Measurements from ENCODE around the gene SYTL2.
"Not testable (repeated sequence)": the region's sequence is repeated elsewhere in the genome, so short reads cannot be mapped to it uniquely, and the experiment has no call there.

Gene SYTL2, protein sequence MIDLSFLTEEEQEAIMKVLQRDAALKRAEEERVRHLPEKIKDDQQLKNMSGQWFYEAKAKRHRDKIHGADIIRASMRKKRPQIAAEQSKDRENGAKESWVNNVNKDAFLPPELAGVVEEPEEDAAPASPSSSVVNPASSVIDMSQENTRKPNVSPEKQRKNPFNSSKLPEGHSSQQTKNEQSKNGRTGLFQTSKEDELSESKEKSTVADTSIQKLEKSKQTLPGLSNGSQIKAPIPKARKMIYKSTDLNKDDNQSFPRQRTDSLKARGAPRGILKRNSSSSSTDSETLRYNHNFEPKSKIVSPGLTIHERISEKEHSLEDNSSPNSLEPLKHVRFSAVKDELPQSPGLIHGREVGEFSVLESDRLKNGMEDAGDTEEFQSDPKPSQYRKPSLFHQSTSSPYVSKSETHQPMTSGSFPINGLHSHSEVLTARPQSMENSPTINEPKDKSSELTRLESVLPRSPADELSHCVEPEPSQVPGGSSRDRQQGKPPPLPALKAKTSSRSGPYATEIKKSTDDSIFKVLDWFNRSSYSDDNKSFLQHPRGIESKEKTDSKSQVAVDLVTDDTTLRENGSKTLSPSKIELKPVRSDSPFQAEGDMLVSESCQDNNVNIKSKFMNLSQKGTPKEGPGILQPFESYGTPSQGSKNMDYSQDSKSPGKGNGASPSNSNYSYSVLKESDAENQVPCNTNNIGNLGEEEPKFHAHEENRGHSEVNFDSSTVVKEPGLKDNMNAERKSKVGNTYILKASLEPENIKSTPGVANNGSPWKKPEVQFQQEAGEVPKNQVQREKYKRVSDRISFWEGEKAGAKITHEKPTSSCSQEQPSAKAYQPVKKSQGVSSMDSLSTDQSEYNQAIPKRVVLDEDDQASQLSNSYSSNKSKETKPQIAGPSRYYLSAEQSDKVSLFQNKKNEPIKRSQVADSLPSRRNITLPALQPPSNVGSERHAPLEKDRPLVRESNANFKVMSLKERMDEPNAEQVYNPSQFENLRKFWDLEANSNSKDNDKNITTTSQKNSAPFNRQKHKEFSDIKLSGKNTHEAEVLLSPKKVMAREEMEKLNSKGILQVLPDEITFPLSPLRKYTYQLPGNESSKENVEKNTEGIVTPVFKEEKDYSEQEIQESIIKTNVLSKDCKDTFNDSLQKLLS (N-terminal part only)

DNA sequence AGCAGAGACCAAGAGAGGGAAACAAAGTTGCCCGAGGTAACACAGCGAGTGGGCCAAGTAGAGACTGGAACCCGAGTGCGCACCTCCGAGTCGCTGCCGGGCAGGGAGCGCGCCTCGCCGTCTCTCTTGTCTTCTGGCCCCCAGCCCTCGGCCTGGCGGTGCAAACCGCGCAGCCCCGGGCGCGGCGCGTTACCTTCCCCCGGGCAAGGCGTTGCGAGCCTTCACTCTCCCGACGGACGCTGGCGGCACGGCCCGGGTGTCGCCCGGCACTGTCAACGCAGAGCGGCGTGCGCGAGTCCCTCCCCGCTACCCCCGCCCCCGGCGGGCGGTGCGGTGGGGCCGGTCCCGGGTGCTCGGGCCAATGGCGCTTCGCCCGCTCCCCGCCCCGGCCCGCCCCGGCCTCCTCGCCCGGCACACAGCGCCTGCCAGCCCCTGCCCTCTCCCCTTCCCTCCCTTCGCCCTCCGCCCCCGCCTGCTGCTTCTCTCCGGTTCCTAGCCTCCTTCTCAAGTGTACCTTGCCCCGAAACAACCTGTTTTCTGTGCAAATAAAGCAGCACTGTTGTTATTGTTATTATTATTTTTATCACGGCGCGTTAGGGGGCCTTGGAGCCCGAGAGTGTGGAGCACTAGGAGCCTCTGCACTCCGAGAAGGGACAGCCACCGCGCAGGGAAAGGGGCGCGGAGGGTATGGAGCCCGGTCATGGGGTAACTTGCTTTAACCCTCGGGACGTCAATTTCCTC lies at the start of gene SYTL2:
Gene SYTL2, minus strand, starts transcription at position 271 of the 741 bp plus-strand sequence. CDS start 53,416 bp downstream, outside the sequence.
- no peak for DNase-seq

DNA sequence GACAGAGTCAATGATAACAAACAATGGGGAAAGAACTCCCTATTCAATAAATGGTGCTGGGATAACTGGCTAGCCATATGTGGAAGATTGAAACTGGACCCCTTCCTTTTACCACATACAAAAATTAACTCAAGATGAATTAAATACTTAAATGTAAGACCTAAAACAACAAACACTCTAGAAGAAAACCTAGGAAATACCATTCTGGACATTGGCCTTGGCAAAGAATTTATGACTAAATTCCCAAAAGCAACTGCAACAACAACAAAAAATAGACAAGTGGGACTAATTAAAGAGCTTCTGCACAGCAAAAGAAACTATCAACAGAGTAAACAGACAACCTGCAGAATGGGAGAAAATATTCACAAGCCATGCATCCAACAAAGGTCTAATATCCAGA lies 48.6 kb upstream of the SYTL2 start:
- DNase-seq, result not testable (repeated sequence)

DNA sequence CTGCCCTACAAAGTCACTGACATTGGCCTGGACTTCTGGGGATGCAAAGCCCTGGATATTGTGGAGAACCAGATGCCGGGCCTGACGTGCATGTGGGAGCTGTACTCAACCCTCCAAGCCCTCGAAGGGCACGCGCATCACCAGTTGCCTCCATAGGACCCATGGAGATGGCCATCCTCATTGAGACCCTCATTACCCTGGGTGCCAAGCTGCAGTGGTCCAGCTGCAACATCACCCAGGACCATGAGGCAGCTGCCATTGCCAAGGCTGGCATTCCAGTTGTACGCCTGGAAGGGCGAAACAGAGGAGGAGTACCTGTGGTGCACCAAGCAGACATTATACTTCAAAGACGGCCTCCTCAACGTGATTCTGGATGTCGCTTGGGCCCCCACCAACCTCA lies 46.2 kb upstream of the SYTL2 start:
- DNase-seq, result no peak

DNA sequence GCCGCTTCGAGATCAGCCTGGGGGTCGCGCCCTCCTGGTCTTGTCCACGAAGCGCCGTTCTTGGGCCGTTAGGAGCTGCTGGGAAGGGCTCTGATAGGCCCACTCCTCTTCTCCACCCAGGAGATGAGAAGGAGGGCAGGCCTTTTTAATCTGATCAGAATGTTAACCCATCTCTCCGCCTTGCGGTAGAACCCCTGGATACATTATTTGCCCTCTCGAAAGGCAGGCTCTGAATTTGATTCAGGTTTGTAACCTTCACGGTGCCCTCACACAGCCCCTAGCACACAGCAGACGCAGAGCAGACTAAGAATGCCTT lies 44.4 kb upstream of the SYTL2 start, which contains the start of gene CCDC83:
Gene CCDC83, plus strand, starts transcription at position 43 of the 316 bp plus-strand sequence. CDS start 9,741 bp downstream, outside the sequence.
- DNase-seq, result no peak

DNA sequence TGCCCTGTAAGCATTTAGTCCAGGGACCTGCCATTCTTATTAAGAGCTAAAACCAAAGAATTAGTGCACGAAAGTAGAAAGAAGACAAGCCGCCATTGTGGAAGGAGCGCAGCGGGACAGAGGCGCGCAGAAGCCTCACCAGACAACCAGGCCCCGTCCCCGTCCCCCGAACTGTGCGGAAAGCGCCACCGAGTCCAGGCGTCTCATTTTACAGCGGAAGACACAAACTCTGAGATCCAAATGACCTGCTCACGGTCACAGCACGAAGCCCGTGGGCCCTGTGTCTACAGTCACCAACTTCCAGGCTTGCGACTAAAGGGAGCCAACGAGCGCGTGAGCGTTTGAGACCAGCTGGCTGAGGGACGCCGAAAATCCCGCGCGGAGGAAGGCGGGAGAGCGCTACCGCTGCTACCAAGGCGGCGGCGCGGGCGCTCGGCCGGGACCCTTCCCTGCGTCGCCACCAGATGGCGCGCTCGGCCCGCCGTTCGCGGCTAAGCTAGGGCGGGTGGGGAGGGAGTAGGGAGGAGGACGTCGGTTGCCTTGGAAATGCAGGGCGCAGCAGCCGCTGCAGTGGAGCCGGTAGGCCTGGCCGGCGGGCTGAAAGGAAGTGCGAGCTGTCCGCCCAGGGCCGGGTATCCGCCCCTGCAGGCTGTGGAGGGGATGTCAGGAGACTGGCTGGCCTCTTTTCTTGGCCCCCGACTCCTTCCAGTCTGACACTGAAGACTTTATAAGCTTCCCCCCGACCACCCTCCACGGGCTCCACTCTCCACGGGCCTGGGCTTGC lies 43.8 kb upstream of the SYTL2 start:
- peak; percentile 63 for DNase-seq

DNA sequence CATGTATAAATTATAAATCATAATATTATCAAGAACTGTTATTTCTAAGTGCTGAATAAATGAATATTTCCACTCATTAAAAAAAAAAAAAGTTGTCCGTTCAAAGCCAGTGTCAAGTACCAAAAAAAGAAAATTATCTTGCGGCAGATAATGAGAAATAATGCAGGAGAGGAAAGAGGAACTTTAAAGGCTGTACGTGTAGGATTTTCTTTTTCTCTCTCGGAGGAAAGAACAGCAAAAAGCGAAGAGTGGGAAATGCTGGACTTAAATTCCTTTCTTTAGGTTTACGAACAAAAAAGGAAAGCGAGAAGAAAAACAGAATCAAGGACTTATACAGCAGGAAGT lies 43.2 kb upstream of the SYTL2 start:
- no peak for DNase-seq

DNA sequence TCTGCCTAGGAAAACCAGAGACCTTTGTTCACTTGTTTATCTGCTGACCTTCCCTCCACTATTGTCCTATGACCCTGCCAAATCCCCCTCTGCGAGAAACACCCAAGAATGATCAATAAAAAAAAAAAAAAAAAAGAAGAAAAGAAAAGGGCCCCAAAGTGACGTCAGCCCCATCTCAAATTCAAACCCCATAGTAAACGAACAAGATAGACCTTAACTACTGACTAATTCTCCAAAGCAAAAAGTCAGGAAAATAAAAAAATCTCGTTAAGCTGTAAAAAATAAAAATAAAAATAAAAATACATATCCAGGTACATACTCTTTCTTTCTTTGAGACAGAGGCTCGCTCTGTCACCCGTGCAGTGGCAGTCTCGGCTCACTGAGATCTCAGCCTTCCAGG lies 42.6 kb upstream of the SYTL2 start:
- not testable (repeated sequence) for DNase-seq

DNA sequence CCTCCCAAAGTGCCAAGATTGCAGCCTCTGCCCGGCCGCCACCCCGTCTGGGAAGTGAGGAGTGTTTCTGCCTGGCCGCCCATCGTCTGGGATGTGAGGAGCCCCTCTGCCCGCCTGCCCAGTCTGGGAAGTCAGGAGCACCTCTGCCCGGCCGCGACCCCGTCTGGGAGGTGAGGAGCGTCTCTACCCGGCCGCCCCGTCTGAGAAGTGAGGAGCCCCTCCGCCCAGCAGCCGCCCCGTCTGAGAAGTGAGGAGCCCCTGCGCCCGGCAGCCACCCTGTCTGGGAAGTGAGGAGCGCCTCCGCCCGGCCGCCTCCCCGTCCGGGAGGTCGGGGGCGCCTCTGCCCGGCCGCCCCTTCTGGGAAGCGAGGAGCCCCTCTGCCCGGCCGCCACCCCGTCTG lies 41.8 kb upstream of the SYTL2 start:
- not testable (repeated sequence) for DNase-seq

DNA sequence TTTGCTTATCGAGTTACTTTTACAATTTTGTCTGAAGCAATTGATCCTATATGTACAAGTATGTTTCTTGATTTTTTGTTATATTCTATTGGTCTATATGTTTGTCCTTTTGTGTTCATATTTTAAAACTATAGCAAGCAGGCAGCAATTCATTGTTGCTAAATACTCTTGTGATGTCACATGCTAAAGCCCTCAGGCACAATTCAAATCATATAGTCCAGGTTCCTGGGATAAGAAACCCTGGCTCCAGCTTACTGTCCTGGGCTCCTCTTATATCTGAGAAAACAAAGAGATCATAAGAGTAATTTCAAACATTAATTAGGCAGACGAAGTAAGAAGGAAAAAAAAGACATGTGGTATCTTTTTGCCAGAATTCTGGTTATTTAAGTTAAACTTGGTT lies 37.6 kb upstream of the SYTL2 start:
- no peak for DNase-seq

DNA sequence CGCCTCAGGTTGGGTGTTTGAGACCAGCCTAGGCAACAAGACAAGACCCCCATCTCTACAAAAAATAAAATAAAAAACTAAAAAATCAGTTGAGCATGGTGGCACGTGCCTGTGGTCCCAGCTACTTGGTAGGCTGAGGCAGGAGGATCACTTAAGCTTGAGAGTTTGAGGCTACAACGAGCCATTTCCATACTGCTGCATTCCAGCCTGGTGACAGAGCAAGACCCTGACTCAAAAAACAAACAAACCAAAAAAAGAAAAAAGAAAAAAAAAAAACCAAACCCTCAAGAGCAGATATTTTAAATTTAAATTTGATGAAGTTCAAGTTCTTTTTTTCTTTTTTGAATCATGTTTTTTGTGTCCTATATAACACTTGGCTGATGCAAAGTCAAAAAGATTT lies 37.1 kb upstream of the SYTL2 start:
- no peak for DNase-seq

DNA sequence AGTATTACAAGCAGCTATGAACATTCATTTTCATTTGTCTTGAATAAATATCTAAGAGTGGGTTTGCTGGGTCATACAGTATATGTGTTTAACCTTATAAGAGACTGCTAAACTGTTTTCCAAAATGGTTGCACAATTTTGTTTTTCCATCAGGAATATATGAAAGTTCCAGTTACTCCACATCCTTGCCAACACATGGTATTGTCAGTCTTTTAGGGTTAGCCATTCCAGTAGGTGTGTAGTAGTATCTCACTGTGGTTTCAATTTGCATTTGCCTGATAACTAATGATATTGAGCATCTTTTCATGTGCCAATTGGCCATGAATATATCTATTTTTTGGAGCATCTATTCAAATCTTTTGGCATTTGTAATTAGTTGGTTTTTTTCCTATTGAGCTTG lies 36.5 kb upstream of the SYTL2 start:
- no peak for DNase-seq

DNA sequence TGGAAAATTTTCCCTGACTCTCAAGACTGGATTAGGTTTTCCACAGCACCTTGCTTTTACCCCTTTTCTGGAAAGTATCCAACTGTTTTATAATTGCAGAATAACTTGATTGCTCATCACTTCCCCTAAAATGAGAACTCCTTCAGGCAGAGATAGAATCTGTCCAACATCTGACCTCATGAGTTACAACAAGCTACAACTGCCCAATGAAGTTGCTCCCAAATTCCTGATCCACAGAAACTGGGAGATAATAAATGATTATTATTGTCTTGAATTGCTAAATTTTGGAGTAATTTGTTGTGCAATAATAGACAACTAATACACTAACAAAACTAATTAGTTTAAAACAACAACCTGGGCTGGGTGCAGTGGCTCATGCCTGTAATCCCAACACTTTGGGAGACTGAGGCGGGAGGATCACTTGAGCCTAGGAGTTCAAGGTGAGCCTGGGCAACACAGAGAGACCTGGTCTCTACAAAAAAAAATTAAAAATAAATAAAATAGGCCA lies 34.2 kb upstream of the SYTL2 start:
- DNase-seq, result no peak

DNA sequence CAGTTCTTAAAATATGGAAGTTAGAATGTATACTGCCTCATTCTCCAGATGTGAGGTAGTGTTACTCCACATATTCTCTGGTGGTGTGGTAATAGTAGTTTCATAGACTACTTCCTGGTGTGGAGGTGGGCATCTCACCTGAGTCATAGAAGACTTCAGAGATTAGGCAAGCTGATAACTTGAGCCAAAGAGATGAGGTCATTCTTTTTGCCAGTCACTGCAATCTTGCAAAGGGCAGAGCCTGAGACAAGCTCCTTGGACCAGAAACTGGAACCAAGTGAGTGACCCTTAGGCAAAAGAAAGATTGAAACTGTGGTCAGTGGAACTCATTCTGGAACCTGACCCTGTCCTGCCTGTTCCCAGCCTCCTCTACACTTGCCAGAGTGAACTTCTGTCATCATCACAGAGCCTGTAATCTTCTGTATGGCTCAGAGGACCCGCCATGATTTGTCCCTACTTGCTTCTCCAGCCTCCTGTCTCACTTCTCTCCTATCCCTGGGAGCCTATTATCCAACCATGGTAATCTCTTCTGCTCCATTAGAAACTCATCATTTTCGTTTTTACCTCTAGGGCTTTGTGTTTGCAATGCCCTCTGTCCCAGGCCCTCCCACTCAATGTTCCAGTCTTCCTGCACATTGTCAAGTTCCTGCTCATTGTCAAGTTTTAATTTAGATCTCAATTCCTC lies 33.6 kb upstream of the SYTL2 start:
- DNase-seq, result no peak

DNA sequence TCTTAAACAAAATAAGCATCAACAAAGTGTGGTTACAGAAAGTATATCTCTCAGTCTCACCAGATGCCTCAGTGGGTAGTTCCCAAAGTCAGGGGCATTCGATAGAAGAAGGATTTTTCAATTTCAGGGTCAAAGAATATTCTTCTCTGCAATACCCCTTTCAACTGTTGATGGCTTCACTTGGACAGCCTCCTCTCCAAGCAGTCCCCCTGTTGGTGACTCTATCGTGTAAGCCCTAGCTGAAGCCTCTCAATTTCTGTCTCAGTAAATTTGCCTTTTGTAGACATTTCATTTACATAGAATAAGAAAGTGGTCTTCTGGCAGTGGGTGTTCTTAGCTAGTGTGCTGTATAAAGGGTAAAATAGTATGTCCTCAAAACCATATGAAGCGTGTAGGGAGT lies 33.0 kb upstream of the SYTL2 start:
- no peak for DNase-seq

DNA sequence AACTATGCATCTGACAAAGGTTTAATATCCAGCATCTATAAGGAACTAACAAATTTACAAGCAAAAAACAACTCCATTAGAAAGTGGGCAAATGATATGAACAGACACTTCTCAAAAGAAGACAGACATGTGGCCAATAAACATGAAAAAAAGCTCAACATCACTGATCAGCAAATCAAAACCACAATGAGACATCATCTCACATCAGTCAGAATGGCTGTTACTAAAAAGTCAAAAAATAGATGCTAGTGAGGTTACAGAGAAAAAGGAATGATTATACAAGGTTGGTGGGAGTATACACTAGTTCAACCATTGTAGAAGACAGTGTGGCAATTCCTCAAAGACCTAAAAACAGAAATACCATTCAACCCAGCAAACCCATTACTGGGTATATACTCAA lies 30.0 kb upstream of the SYTL2 start:
- not testable (repeated sequence) for DNase-seq

DNA sequence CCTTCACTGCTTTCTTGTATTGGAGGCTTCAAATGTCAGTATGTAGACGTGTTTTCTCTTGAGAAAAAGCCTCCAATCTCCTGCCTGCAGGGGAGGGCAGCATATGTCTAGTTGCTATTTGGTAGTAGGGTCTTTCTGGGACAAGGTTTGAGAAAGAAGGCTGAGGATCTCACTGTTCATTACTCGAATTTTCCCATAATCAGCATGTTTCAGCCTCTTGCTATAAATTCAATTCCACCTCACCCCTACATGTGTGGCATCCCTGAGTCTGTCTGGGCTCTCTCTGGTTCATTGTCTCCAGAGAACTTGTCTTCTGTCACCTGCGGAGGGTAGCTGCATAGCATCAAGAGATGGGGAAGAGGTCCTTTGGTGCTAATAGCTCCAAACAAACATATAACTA lies 24.8 kb upstream of the SYTL2 start:
- DNase-seq, result no peak

DNA sequence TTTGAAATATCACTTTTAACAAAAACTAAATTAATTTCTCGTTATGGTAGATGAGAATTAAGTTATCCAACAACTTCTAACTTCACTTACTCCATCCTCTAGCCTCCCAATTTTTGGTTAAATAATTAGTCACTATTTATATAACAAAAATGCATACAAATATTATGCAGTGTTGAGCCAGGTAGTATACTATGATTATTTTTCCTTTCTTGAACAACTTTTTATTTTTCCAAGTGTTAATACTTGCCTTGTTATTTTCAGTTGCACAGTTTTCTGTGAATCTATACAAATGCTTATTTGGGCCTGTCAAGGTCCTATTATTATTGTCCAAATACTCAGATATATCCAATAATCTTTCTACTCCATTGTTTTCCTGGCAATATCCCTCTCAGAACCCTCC lies 24.3 kb upstream of the SYTL2 start:
- DNase-seq, result no peak

DNA sequence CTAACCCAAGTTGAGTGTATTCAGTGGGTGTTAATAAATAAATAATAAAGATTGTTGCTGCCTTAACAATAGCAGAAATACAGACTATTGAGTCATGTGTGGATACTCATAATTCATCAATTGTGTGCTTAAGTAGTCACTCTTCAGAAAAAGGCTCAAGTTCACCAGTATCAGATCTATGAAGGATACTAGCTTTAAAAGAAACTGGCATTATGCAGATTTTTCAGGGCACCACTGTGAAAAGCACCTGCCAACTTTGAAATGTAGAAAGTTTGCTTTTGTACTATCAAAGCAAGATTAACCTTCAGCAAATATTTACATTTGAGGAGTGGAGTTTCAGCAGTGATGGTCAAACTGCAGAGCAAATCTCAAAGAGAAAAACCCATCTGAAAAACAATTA lies 20.1 kb upstream of the SYTL2 start:
- DNase-seq, result no peak

DNA sequence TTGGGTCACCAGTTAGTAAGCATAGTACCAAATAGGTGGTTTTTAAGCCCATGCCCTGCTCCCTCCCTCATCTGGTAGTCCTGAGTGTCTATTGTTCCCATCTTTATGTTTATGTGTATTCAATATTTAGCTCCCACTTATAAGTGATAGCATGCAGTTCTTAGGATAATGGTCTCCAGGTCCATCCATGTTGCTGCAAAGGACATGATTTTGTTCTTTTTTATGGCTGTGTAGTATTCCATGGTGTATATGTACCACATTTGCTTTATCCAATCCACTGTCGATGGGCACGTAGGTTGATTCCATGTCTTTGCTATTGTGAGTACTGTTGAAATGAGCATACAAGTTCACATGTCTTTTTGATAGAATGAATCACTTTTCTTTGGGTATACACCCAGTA lies 18.2 kb upstream of the SYTL2 start:
- DNase-seq, result no peak

DNA sequence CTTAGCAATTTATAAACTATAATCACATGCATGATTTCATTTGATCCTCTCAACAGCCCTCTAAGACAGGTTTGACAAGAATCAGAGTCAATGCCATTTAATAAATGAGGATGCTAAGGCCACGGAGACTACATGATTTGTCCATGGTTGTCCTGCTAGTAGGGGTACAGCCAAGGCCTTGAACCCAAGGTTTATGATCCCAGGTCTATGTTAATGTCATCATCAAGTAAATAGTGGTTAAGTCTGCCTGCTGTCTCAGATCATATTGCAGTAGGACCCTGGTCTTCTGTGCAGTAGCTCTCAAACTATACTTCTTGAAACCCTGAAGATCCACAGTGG lies 17.7 kb upstream of the SYTL2 start:
- no peak for DNase-seq
